HL-60 (cell line): ENCODE results near the gene ANKS6.
A peak's percentile ranks its signal among the peaks of the same experiment; 100 is the strongest.

ENCODE experiments used
- DNase-seq, 2 experiments: peaks; one replicate each; pipeline ENCODE4 v3.0.0-alpha.2; 2010 to 2020; ENCODE audit warnings: low read depth in 1 of 2, low spot score in 1 of 2
- H3K27ac ChIP-seq: fragments of 250-450 bp; sonication (Bioruptor Pico); replicated peaks from 2 replicates; pipeline ENCODE4 v1.5.1; 2020; ENCODE audit warnings: mild to moderate bottlenecking, moderate library complexity
- H3K27me3 ChIP-seq: fragments of 250-450 bp; sonication (Bioruptor Pico); 2 replicates; pipeline ENCODE4 v1.5.1; 2021; ENCODE audit warnings: mild to moderate bottlenecking, moderate library complexity; ENCODE audit not compliant: insufficient read depth, poor library complexity, severe bottlenecking
- H3K4me3 ChIP-seq: replicated peaks from 2 replicates; pipeline ENCODE4 v1.5.1; 2011; ENCODE audit warnings: mild to moderate bottlenecking, control low read depth, low read length; ENCODE audit not compliant: insufficient read depth
- CTCF ChIP-seq: IDR thresholded peaks from one replicate; pipeline ENCODE4 v1.5.1; 2011; ENCODE audit warnings: low read length, control low read depth, inconsistent platforms; ENCODE audit not compliant: insufficient read depth
- GABPA ChIP-seq: IDR thresholded peaks from 2 replicates; pipeline ENCODE4 v1.6.1; 2012; ENCODE audit warnings: low read depth
- POLR2AphosphoS5 ChIP-seq: IDR thresholded peaks from 2 replicates; pipeline ENCODE4 v1.6.1; 2012; ENCODE audit warnings: low read depth
- REST ChIP-seq: IDR thresholded peaks from 2 replicates; pipeline ENCODE4 v1.6.1; 2012; ENCODE audit warnings: low read depth; ENCODE audit not compliant: insufficient replicate concordance
- SPI1 ChIP-seq: IDR thresholded peaks from 2 replicates; pipeline ENCODE4 v1.6.1; 2012; ENCODE audit warnings: low read depth, mild to moderate bottlenecking, borderline replicate concordance

ANKS6 gene

DNA sequence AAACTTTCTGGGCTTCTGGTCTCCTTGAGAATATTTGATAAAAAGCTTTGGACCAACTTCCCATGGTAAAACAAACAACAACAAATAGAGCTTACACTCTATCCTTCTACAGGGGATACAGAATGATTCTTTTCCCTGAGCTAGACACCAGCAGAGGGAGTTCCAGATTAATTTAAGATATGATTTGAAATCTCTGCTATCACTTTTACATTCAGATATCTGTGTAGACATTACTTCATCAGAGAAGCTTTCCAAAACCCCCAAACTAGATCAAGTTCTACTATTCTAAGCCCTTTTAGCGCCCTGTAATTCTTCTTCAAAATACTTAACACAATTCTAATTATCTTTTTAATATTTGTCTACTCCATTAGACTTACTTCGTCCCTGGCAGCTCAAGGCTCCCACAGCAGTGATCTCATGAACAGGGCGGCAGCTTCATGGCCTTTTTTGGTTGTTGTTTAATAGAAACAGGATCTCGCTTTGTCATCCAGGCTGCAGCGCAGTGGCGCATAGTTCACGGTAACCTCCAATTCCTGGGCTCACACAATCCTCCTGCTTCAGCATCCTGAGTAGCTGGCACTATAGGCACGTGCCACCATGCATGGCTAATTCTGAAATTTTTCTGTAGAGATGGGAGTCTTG is 10.2 kb upstream of the ANKS6 start:
- DNase-seq: no peak
- no peak for TF ChIP-seq SPI1
- TF ChIP-seq GABPA: no peak
- TF ChIP-seq POLR2AphosphoS5: no peak
- no peak for TF ChIP-seq CTCF
- TF ChIP-seq REST: no peak
- Histone ChIP-seq H3K4me3 (no peak overlapping the region), H3K27me3 (peaks cover 40% of the 10 kb centered on the region), H3K27ac (no peak overlapping the region)

- peaks cover 40% of the 10 kb centered on the region for H3K27me3 ChIP-seq
- DNase-seq: peak; percentile 64 to 66
- no peak overlapping the region for H3K4me3 ChIP-seq
- TF ChIP-seq REST: no peak
- no peak for TF ChIP-seq POLR2AphosphoS5
- no peak for TF ChIP-seq GABPA
- TF ChIP-seq SPI1: no peak
- no peak for TF ChIP-seq CTCF
- no peak overlapping the region for H3K27ac ChIP-seq
Observed at GRCh38 chr9:98805506-98806272, 9.3 kb upstream of the ANKS6 start.

DNA sequence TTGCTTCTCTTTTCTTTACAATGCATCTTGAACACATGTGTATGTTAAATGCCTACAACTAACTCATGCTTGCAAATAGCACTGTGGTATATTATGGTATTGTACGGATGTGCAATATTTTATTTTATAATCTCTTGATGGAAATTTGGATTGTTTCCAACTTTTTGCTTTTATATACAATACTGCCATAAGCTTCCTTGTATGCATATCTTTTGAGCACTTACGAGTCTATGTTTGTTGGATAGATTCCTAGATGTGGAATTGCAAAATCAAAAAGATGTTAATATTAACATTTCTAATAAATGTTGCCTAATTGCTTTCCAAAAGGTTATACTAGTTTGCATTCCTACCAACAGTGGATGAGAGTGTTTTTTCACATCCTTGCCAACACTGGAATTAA is 7.7 kb upstream of the ANKS6 start:
- TF ChIP-seq SPI1 (no peak), CTCF (no peak), POLR2AphosphoS5 (no peak), GABPA (no peak), REST (no peak)
- H3K27me3 ChIP-seq: peaks cover 32% of the 10 kb centered on the region
- H3K4me3 ChIP-seq: no peak overlapping the region
- no peak for DNase-seq
- H3K27ac ChIP-seq: no peak overlapping the region
